Ishikawa (cell line): ENCODE results near the gene TRHDE.

Source experiments
- FOXM1 ChIP-seq: IDR thresholded peaks from 2 replicates; pipeline ENCODE4 v1.6.1; 2012; ENCODE audit warnings: low read depth, borderline replicate concordance
- YY1 ChIP-seq: IDR thresholded peaks from 2 replicates; pipeline ENCODE4 v1.6.1; 2012; ENCODE audit warnings: low read depth

DNA sequence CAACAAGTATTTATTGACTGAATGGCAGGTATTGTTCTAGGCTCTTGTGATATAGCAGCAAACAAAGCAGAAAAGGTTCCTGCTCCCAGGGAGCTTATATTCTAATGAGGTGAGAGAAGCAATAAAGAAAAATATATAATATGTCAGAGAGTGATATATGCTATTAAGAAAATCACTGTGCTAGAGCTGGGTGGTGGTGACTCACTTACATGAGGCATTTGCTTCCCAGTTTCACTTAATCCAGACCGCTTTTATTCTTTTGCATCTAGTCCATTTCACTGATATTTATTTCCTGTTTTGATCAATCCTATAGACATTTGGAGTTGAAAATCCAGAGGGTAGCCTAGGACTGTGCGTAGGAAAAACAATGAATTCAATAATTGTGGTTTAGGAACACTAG lies 17.5 kb downstream of the TRHDE start:
- TF ChIP-seq YY1 (no peak), FOXM1 (no peak)
